ENCODE data around the gene SLC2A11.
"Not testable (repeated sequence)": the region's sequence is repeated elsewhere in the genome, so short reads cannot be mapped to it uniquely, and the experiment has no call there.

SLC2A11 gene

GRCh38 chr22:23899042-23899745 is 41.5 kb downstream of the SLC2A11 start:
- H2BK5ac ChIP-seq (ENCODE audit: low read depth, low read length, poor library complexity, severe bottlenecking): no peak overlapping the region
- no peak overlapping the region for H2BK15ac ChIP-seq (ENCODE audit: low read depth, poor library complexity, severe bottlenecking)
- no peak overlapping the region for H3K4me2 ChIP-seq (ENCODE audit: low read length, poor library complexity, severe bottlenecking)
- no peak overlapping the region for H3K18ac ChIP-seq (ENCODE audit: low read depth in 1 of 2, low read length in 2 of 2)
- no peak overlapping the region for H2AK5ac ChIP-seq (ENCODE audit: low read length, severe bottlenecking)
- H4K8ac ChIP-seq (ENCODE audit: low read length): no peak overlapping the region
- no peak overlapping the region for H3K23ac ChIP-seq (ENCODE audit: low read length in 2 of 2)
- no peak overlapping the region for H3K9ac ChIP-seq (ENCODE audit: low read length)
- no peaks in the 10 kb centered on the region for H3K9me3 ChIP-seq (ENCODE audit: control insufficient read depth, low read length)
- peaks cover 16% of the 10 kb centered on the region for H3K79me1 ChIP-seq (replicated peaks; ENCODE audit: low read length, poor library complexity, severe bottlenecking)
- DNase-seq: no peak
- H2BK120ac ChIP-seq (ENCODE audit: low read depth, low read length): no peak overlapping the region
- 93% methylated on average over 6 of the region's 6 CpGs for WGBS
- H3K4ac ChIP-seq (ENCODE audit: low read depth in 1 of 2, low read length in 2 of 2): no peak overlapping the region
- H4K91ac ChIP-seq (ENCODE audit: low read length): no peak overlapping the region
- H3K4me1 ChIP-seq (ENCODE audit: control insufficient read depth, insufficient read depth, low read depth, low read length): peaks cover 32% of the 10 kb centered on the region
- H3K14ac ChIP-seq (ENCODE audit: low read length in 2 of 2): no peak overlapping the region
- peaks cover 0 to 3% of the 10 kb centered on the region in 2 experiments for H3K27me3 ChIP-seq (ENCODE audit: control insufficient read depth in 1 of 2, insufficient read depth in 1 of 2, low read length in 2 of 2)
- no peak overlapping the region for H2BK12ac ChIP-seq (ENCODE audit: low read length in 2 of 2)
- H3K27ac ChIP-seq (ENCODE audit: low read length, poor library complexity, severe bottlenecking): no peak overlapping the region
- peaks cover 24 to 28% of the 10 kb centered on the region in 2 experiments for H3K36me3 ChIP-seq (ENCODE audit: control insufficient read depth in 1 of 2, insufficient read depth in 2 of 2, low read depth in 1 of 2, low read length in 2 of 2)
- H3K4me3 ChIP-seq (ENCODE audit: insufficient read depth in 1 of 2, low read depth in 1 of 2, low read length in 2 of 2): no peak overlapping the region
- no peak overlapping the region for H2AFZ ChIP-seq (ENCODE audit: low read depth, low read length)

- H2BK12ac ChIP-seq (ENCODE audit: low read length in 2 of 2): not testable (repeated sequence)
Measured at GRCh38 chr22:23900227-23900626, 42.6 kb downstream of the SLC2A11 start.

GRCh38 chr22:23901600-23901999 is 43.9 kb downstream of the SLC2A11 start:
- no peak overlapping the region for H3K9ac ChIP-seq (ENCODE audit: low read length)
- no peak overlapping the region for H2BK120ac ChIP-seq (ENCODE audit: low read depth, low read length)
- H3K4me1 ChIP-seq (ENCODE audit: control insufficient read depth, insufficient read depth, low read depth, low read length): peaks cover 20% of the 10 kb centered on the region
- H4K8ac ChIP-seq (ENCODE audit: low read length): no peak overlapping the region
- H3K4me2 ChIP-seq (ENCODE audit: low read length, poor library complexity, severe bottlenecking): no peak overlapping the region
- H2BK5ac ChIP-seq (ENCODE audit: low read depth, low read length, poor library complexity, severe bottlenecking): no peak overlapping the region
- 82% methylated on average over 4 of the region's 4 CpGs for WGBS
- H3K27me3 ChIP-seq (ENCODE audit: control insufficient read depth in 1 of 2, insufficient read depth in 1 of 2, low read length in 2 of 2): peaks cover 3 to 6% of the 10 kb centered on the region in 2 experiments
- H3K4me3 ChIP-seq (ENCODE audit: insufficient read depth in 1 of 2, low read depth in 1 of 2, low read length in 2 of 2): no peak overlapping the region
- peaks cover 8% of the 10 kb centered on the region for H3K79me1 ChIP-seq (replicated peaks; ENCODE audit: low read length, poor library complexity, severe bottlenecking)
- no peak overlapping the region for H3K27ac ChIP-seq (ENCODE audit: low read length, poor library complexity, severe bottlenecking)
- H3K4ac ChIP-seq (ENCODE audit: low read depth in 1 of 2, low read length in 2 of 2): no peak overlapping the region
- H3K36me3 ChIP-seq (ENCODE audit: control insufficient read depth in 1 of 2, insufficient read depth in 2 of 2, low read depth in 1 of 2, low read length in 2 of 2): peaks cover 15 to 17% of the 10 kb centered on the region in 2 experiments
- no peak for DNase-seq
- H4K91ac ChIP-seq (ENCODE audit: low read length): no peak overlapping the region
- H2AFZ ChIP-seq (ENCODE audit: low read depth, low read length): no peak overlapping the region
- H2AK5ac ChIP-seq (ENCODE audit: low read length, severe bottlenecking): no peak overlapping the region
- no peaks in the 10 kb centered on the region for H3K9me3 ChIP-seq (ENCODE audit: control insufficient read depth, low read length)
- H3K18ac ChIP-seq (ENCODE audit: low read depth in 1 of 2, low read length in 2 of 2): no peak overlapping the region
- H2BK12ac ChIP-seq (ENCODE audit: low read length in 2 of 2): no peak overlapping the region
- H2BK15ac ChIP-seq (ENCODE audit: low read depth, poor library complexity, severe bottlenecking): no peak overlapping the region
- H3K23ac ChIP-seq (ENCODE audit: low read length in 2 of 2): no peak overlapping the region
- no peak overlapping the region for H3K14ac ChIP-seq (ENCODE audit: low read length in 2 of 2)

More at GRCh38 chr22:23900227-23900626, 42.6 kb downstream of the SLC2A11 start:
- not testable (repeated sequence) for H3K23ac ChIP-seq (ENCODE audit: low read length in 2 of 2); H2BK15ac ChIP-seq (ENCODE audit: low read depth, poor library complexity, severe bottlenecking); H3K18ac ChIP-seq (ENCODE audit: low read depth in 1 of 2, low read length in 2 of 2); H2BK120ac ChIP-seq (ENCODE audit: low read depth, low read length); H2AK5ac ChIP-seq (ENCODE audit: low read length, severe bottlenecking); H4K8ac ChIP-seq (ENCODE audit: low read length); H4K91ac ChIP-seq (ENCODE audit: low read length); DNase-seq; H3K4ac ChIP-seq (ENCODE audit: low read depth in 1 of 2, low read length in 2 of 2); H3K9ac ChIP-seq (ENCODE audit: low read length); H2BK5ac ChIP-seq (ENCODE audit: low read depth, low read length, poor library complexity, severe bottlenecking); H3K4me2 ChIP-seq (ENCODE audit: low read length, poor library complexity, severe bottlenecking); H3K4me3 ChIP-seq (ENCODE audit: insufficient read depth in 1 of 2, low read depth in 1 of 2, low read length in 2 of 2); H3K27ac ChIP-seq (ENCODE audit: low read length, poor library complexity, severe bottlenecking); H3K27me3 ChIP-seq (ENCODE audit: control insufficient read depth in 1 of 2, insufficient read depth in 1 of 2, low read length in 2 of 2); H2AFZ ChIP-seq (ENCODE audit: low read depth, low read length); H3K9me3 ChIP-seq (ENCODE audit: control insufficient read depth, low read length); H3K14ac ChIP-seq (ENCODE audit: low read length in 2 of 2)
- WGBS: 83% methylated on average over 3 of the region's 4 CpGs
- Histone ChIP-seq H3K36me3 (ENCODE audit: control insufficient read depth in 1 of 2, insufficient read depth in 2 of 2, low read depth in 1 of 2, low read length in 2 of 2) (peaks cover 24 to 28% of the 10 kb centered on the region in 2 experiments), H3K4me1 (ENCODE audit: control insufficient read depth, insufficient read depth, low read depth, low read length) (peaks cover 32% of the 10 kb centered on the region), H3K79me1 (replicated peaks; ENCODE audit: low read length, poor library complexity, severe bottlenecking) (peaks cover 16% of the 10 kb centered on the region)

- no peaks in the 10 kb centered on the region for H3K79me1 ChIP-seq (replicated peaks; ENCODE audit: low read length, poor library complexity, severe bottlenecking)
- H3K4me1 ChIP-seq (ENCODE audit: control insufficient read depth, insufficient read depth, low read depth, low read length): peaks cover 9% of the 10 kb centered on the region
- H3K23ac ChIP-seq (ENCODE audit: low read length in 2 of 2): no peak overlapping the region
- no peak overlapping the region for H4K91ac ChIP-seq (ENCODE audit: low read length)
- H4K8ac ChIP-seq (ENCODE audit: low read length): no peak overlapping the region
- no peak overlapping the region for H3K9ac ChIP-seq (ENCODE audit: low read length)
- H3K27ac ChIP-seq (ENCODE audit: low read length, poor library complexity, severe bottlenecking): no peak overlapping the region
- no peak overlapping the region for H2BK5ac ChIP-seq (ENCODE audit: low read depth, low read length, poor library complexity, severe bottlenecking)
- no peak overlapping the region for H3K18ac ChIP-seq (ENCODE audit: low read depth in 1 of 2, low read length in 2 of 2)
- no peak overlapping the region for H2AFZ ChIP-seq (ENCODE audit: low read depth, low read length)
- H3K14ac ChIP-seq (ENCODE audit: low read length in 2 of 2): no peak overlapping the region
- H3K36me3 ChIP-seq (ENCODE audit: control insufficient read depth in 1 of 2, insufficient read depth in 2 of 2, low read depth in 1 of 2, low read length in 2 of 2): no peaks in the 10 kb centered on the region
- H2BK12ac ChIP-seq (ENCODE audit: low read length in 2 of 2): no peak overlapping the region
- H3K4ac ChIP-seq (ENCODE audit: low read depth in 1 of 2, low read length in 2 of 2): no peak overlapping the region
- H3K4me2 ChIP-seq (ENCODE audit: low read length, poor library complexity, severe bottlenecking): no peak overlapping the region
- no peaks in the 10 kb centered on the region for H3K9me3 ChIP-seq (ENCODE audit: control insufficient read depth, low read length)
- H3K4me3 ChIP-seq (ENCODE audit: insufficient read depth in 1 of 2, low read depth in 1 of 2, low read length in 2 of 2): no peak overlapping the region
- no peak overlapping the region for H2AK5ac ChIP-seq (ENCODE audit: low read length, severe bottlenecking)
- peak overlapping the region; percentile 4 for H2BK15ac ChIP-seq (ENCODE audit: low read depth, poor library complexity, severe bottlenecking)
- DNase-seq: no peak
- 95% methylated on average over 8 of the region's 8 CpGs for WGBS
- H2BK120ac ChIP-seq (ENCODE audit: low read depth, low read length): no peak overlapping the region
- peaks cover 3 to 6% of the 10 kb centered on the region in 2 experiments for H3K27me3 ChIP-seq (ENCODE audit: control insufficient read depth in 1 of 2, insufficient read depth in 1 of 2, low read length in 2 of 2)
Measured at GRCh38 chr22:23903328-23903971, 45.8 kb downstream of the SLC2A11 start.

Measured in mesenchymal stem cell (in vitro differentiated cells and primary cell).